22Rv1 (cell line): Measurements from ENCODE around the gene OTUD1.

Experiments used
- H3K27ac ChIP-seq: fragments of 450-650 bp; 2 replicates; pipeline ENCODE4 v1.5.1; 2017
- CTCF ChIP-seq: fragments of 450-650 bp; IDR thresholded peaks from 2 replicates; pipeline ENCODE4 v1.5.1; 2017; ENCODE audit warnings: mild to moderate bottlenecking
- ZFX ChIP-seq: fragments of 450-650 bp; IDR thresholded peaks from 2 replicates; pipeline ENCODE4 v1.6.1; 2017; ENCODE audit warnings: antibody characterized with exemption, borderline replicate concordance

OTUD1 gene

GRCh38 chr10:23422003-23422411 is 16.9 kb upstream of the OTUD1 start:
- TF ChIP-seq CTCF = no peak
- TF ChIP-seq ZFX = no peak
- H3K27ac ChIP-seq = no peak overlapping the region

- TF ChIP-seq ZFX = no peak
- no peak for TF ChIP-seq CTCF
- no peak overlapping the region for H3K27ac ChIP-seq
These were observed 6.7 kb upstream of the OTUD1 start for GRCh38 chr10:23432166-23432565.

- H3K27ac ChIP-seq = no peak overlapping the region
- no peak for TF ChIP-seq ZFX
- TF ChIP-seq CTCF = no peak
These were observed 6.2 kb upstream of the OTUD1 start for GRCh38 chr10:23432639-23433038.

- TF ChIP-seq CTCF (no peak), ZFX (no peak)
- no peak overlapping the region for H3K27ac ChIP-seq
These were observed 5.2 kb upstream of the OTUD1 start for GRCh38 chr10:23433701-23434100.

GRCh38 chr10:23435378-23435777 is 3.5 kb upstream of the OTUD1 start:
- TF ChIP-seq ZFX (no peak), CTCF (no peak)
- no peak overlapping the region for H3K27ac ChIP-seq

GRCh38 chr10:23436983-23437382 is 1.9 kb upstream of the OTUD1 start:
- TF ChIP-seq CTCF (no peak), ZFX (no peak)

GRCh38 chr10:23437963-23438546 is 820 bp upstream of the OTUD1 start:
- H3K27ac ChIP-seq = peak overlapping the region; percentile 65

More at GRCh38 chr10:23436983-23437382, 1.9 kb upstream of the OTUD1 start:
- no peak overlapping the region for H3K27ac ChIP-seq

More at GRCh38 chr10:23437963-23438546, 820 bp upstream of the OTUD1 start:
- TF ChIP-seq ZFX (no peak), CTCF (no peak)
